DMS153 (cell line): ENCODE results near the gene FAAH.

Experiments used
- DNase-seq: peaks from one replicate; lab custom pipeline; 2025; lab: John Stamatoyannopoulos, UW

The FAAH gene

GRCh38 chr1:46451948-46452930 is 58.1 kb downstream of the FAAH start:
- no peak for DNase-seq

- peak; percentile 17 for DNase-seq
These were observed 58.8 kb downstream of the FAAH start for GRCh38 chr1:46452931-46453325.

- DNase-seq, result no peak
These were observed 59.3 kb downstream of the FAAH start for GRCh38 chr1:46453449-46453848.

GRCh38 chr1:46455951-46456350 is 61.8 kb downstream of the FAAH start:
- DNase-seq, result peak; percentile 11

GRCh38 chr1:46456411-46456963 is 62.4 kb downstream of the FAAH start:
- peak; percentile 24 for DNase-seq

GRCh38 chr1:46457178-46457577 is 63.1 kb downstream of the FAAH start:
- DNase-seq, result no peak

- DNase-seq, result no peak
These were observed 64.1 kb downstream of the FAAH start for GRCh38 chr1:46458190-46458589.

GRCh38 chr1:46458846-46459245 is 64.7 kb downstream of the FAAH start:
- no peak for DNase-seq

GRCh38 chr1:46459315-46459714 is 65.2 kb downstream of the FAAH start:
- no peak for DNase-seq

GRCh38 chr1:46461017-46461808 is 67.1 kb downstream of the FAAH start:
- no peak for DNase-seq

- no peak for DNase-seq
These were observed 67.8 kb downstream of the FAAH start for GRCh38 chr1:46461809-46462448.
